A549 (cell line): Measurements from ENCODE around the gene IL6ST. TPM values are rescaled to one million over a fixed set of nuclear protein-coding genes. Genes with fewer than 3 reads are reported as not detected.

Experiments used
- ATAC-seq, 2 experiments: fragments of 200-7000 bp in 1 of 2; fragments of >200 bp in 1 of 2; cut with Nextera tagmentation in 1 of 2; cut with Tn5 transposase in 1 of 2; 3 replicates each; pipeline versions ENCODE4 v1.8.0 to v1.9.1; 2018 to 2020; ENCODE audit warnings: mild to moderate bottlenecking in 1 of 2, moderate library complexity in 1 of 2
- CTCF ChIA-PET: fragments of 300-600 bp; sonication (Branson Sonifier 250); formaldehyde crosslinking; extraction: SDS; loops from one replicate; lab custom pipeline; 2021; ENCODE audit warnings: antibody characterized with exemption, inconsistent platforms; lab: Yijun Ruan, JAX
- POLR2A ChIA-PET: fragments of 350-600 bp; formaldehyde crosslinking; extraction: SDS; loops from one replicate; lab custom pipeline; 2021; ENCODE audit warnings: antibody characterized with exemption, inconsistent platforms; lab: Yijun Ruan, JAX
- DNase-seq, 2 experiments: peaks; one replicate each; pipeline versions ENCODE4 v3.0.0 to v3.0.0-alpha.2; 2011 to 2016; ENCODE audit warnings: low read depth in 1 of 2, low spot score in 1 of 2
- FAIRE-seq: peaks from 2 replicates; lab custom pipeline; 2011; peaks lifted over from hg19 to GRCh38; lab: Jason Lieb, UNC
- H3K27ac ChIP-seq, 2 experiments: fragments of >200 bp; sonication (Bioruptor Twin); formaldehyde crosslinking; 3 replicates each; pipeline ENCODE4 v1.5.1; 2016 to 2017
- H3K4me1 ChIP-seq: fragments of >200 bp; sonication (Bioruptor Twin); formaldehyde crosslinking; 3 replicates; pipeline ENCODE4 v1.6.1; 2016
- H3K4me2 ChIP-seq: fragments of >200 bp; sonication (Bioruptor Twin); formaldehyde crosslinking; 3 replicates; pipeline ENCODE4 v1.6.1; 2016
- H3K4me3 ChIP-seq: fragments of >200 bp; sonication (Bioruptor Twin); formaldehyde crosslinking; 3 replicates; pipeline ENCODE4 v1.5.1; 2016
- H3K9me3 ChIP-seq: fragments of >200 bp; sonication (Bioruptor Twin); formaldehyde crosslinking; 3 replicates; pipeline ENCODE4 v1.6.1; 2016
- CBX8 ChIP-seq: fragments of 200-600 bp; sonication (generic); IDR thresholded peaks from 2 replicates; pipeline ENCODE4 v1.6.1; 2016
- CEBPB ChIP-seq, 2 experiments: fragments of >200 bp in 1 of 2; sonication (Bioruptor Twin) in 1 of 2; formaldehyde crosslinking in 1 of 2; IDR thresholded peaks; 2 replicates each; pipeline ENCODE4 v1.6.1; 2012 to 2016
- CHD4 ChIP-seq: fragments of 200-600 bp; sonication (generic); IDR thresholded peaks from 2 replicates; pipeline ENCODE4 v1.6.1; 2016; ENCODE audit warnings: antibody characterized with exemption, mild to moderate bottlenecking, borderline replicate concordance
- CTCF ChIP-seq: fragments of >200 bp; sonication (Bioruptor Twin); formaldehyde crosslinking; IDR thresholded peaks from 3 replicates; pipeline ENCODE4 v1.5.1; 2016
- ELK1 ChIP-seq: fragments of 150-350 bp; IDR thresholded peaks from 2 replicates; pipeline ENCODE4 v1.6.1; 2014; ENCODE audit warnings: low read depth, mild to moderate bottlenecking, low read length
- EP300 ChIP-seq, 2 experiments: fragments of >200 bp; sonication (Bioruptor Twin); formaldehyde crosslinking; IDR thresholded peaks; 2 replicates in 1 of 2; 3 replicates in 1 of 2; pipeline ENCODE4 v1.6.1; 2016 to 2017
- FOSL2 ChIP-seq, 2 experiments: fragments of 450-650 bp in 1 of 2; fragments of >200 bp in 1 of 2; sonication (Bioruptor Twin) in 1 of 2; formaldehyde crosslinking; IDR thresholded peaks; 2 replicates each; pipeline versions ENCODE4 v1.5.0 to v1.6.1; 2016 to 2020; ENCODE audit warnings: mild to moderate bottlenecking in 1 of 2, moderate library complexity in 1 of 2
- HMGXB4 ChIP-seq: fragments of 250-450 bp; sonication (Bioruptor Pico); IDR thresholded peaks from 2 replicates; pipeline ENCODE4 v1.5.0; 2021; ENCODE audit warnings: mild to moderate bottlenecking, moderate library complexity, borderline replicate concordance
- KDM1A ChIP-seq: fragments of 200-600 bp; sonication (generic); IDR thresholded peaks from 2 replicates; pipeline ENCODE4 v1.6.1; 2016; ENCODE audit warnings: low read depth, mild to moderate bottlenecking
- MAX ChIP-seq: IDR thresholded peaks from 2 replicates; pipeline ENCODE4 v1.6.1; 2012
- MYC ChIP-seq: IDR thresholded peaks from 2 replicates; pipeline ENCODE4 v1.6.1; 2012; ENCODE audit warnings: mild to moderate bottlenecking, inconsistent platforms, low read length, improper control_type of control experiment, borderline replicate concordance
- NR3C1 ChIP-seq: fragments of >200 bp; sonication (Bioruptor Twin); formaldehyde crosslinking; IDR thresholded peaks from 3 replicates; pipeline ENCODE4 v1.6.1; 2017
- PBX3 ChIP-seq: IDR thresholded peaks from 2 replicates; pipeline ENCODE4 v1.6.1; 2012
- PHF8 ChIP-seq: fragments of 200-600 bp; sonication (generic); IDR thresholded peaks from 2 replicates; pipeline ENCODE4 v1.6.1; 2016; ENCODE audit warnings: low read depth, mild to moderate bottlenecking, antibody characterized with exemption, moderate library complexity, borderline replicate concordance
- POLR2A ChIP-seq: IDR thresholded peaks from 2 replicates; pipeline ENCODE4 v1.6.1; 2012; ENCODE audit warnings: mild to moderate bottlenecking, low read length
- RAD21 ChIP-seq, 2 experiments: fragments of >200 bp in 1 of 2; sonication (Bioruptor Twin) in 1 of 2; formaldehyde crosslinking in 1 of 2; IDR thresholded peaks in 1 of 2; conservative IDR thresholded peaks in 1 of 2; 2 replicates in 1 of 2; 3 replicates in 1 of 2; pipeline ENCODE4 v1.6.1; 2012 to 2018; ENCODE audit warnings: inconsistent platforms in 1 of 2
- RARB ChIP-seq: fragments of 250-450 bp; sonication (Bioruptor Pico); IDR thresholded peaks from 2 replicates; pipeline ENCODE4 v1.8.0; 2021; ENCODE audit warnings: mild to moderate bottlenecking, moderate library complexity
- RFX5 ChIP-seq: fragments of 450-650 bp; IDR thresholded peaks from 2 replicates; pipeline ENCODE4 v1.7.1; 2014; ENCODE audit warnings: antibody characterized with exemption, mild to moderate bottlenecking, moderate library complexity
- SMC3 ChIP-seq: fragments of >200 bp; sonication (Bioruptor Twin); formaldehyde crosslinking; IDR thresholded peaks from 3 replicates; pipeline ENCODE4 v1.6.1; 2018; ENCODE audit warnings: inconsistent platforms
- TP53 ChIP-seq: fragments of 250-450 bp; sonication (Bioruptor Pico); IDR thresholded peaks from 2 replicates; pipeline ENCODE4 v1.5.0; 2021; ENCODE audit warnings: mild to moderate bottlenecking, moderate library complexity
- ZFP36 ChIP-seq: fragments of 450-650 bp; IDR thresholded peaks from 2 replicates; pipeline ENCODE4 v1.6.1; 2014; ENCODE audit warnings: borderline replicate concordance; ENCODE audit not compliant: partially characterized antibody
- WGBS: methylation state at CpG from one replicate; pipeline ENCODE4 v1.1.6; 2017; ENCODE audit errors: missing lambda C conversion rate; 5-methylcytosine and 5-hydroxymethylcytosine counted together
- polyA plus RNA-seq, 4 experiments: library from polyadenylated mRNA; depleted of rRNA in 3 of 4; stranded (reverse); fragments of >200 nt; fragmentation: RNase III in 1 of 4; extraction: RNeasy Plus Mini Kit Qiagen cat#74134 plus additional on column Dnase treatment in 1 of 4; gene quantifications; 2 replicates in 3 of 4; 3 replicates in 1 of 4; pipeline ENCODE4 v1.2.3, GENCODE V29; 2011 to 2017

The IL6ST gene
- polyA plus RNA-seq, 2 of the 4 experiments (the other 2 are of a cell fraction) = 46.2 to 183 TPM

GRCh38 chr5:55983986-55984385 is 10.8 kb downstream of the IL6ST start:
- 71% methylated on average over 2 of the region's 2 CpGs for WGBS
- TF ChIP-seq KDM1A = no peak
- no peak for TF ChIP-seq EP300 (IDR thresholded peaks at IDR 0.05)
- TF ChIP-seq TP53 = no peak
- no peak for TF ChIP-seq RFX5
- no peak for TF ChIP-seq FOSL2 (IDR thresholded peaks at IDR 0.05)
- no peak for TF ChIP-seq FOSL2 (CRISPR knock-in tag; IDR thresholded peaks at IDR 0.05)
- no peak for TF ChIP-seq ZFP36
- no peak for TF ChIP-seq CHD4
- no peak for TF ChIP-seq PHF8
- TF ChIP-seq NR3C1 = no peak
- no peak for TF ChIP-seq CBX8
- TF ChIP-seq HMGXB4 (CRISPR knock-in tag) = no peak
- TF ChIP-seq PBX3 = no peak
- no peak for TF ChIP-seq RARB
- TF ChIP-seq ELK1 = no peak
- no peak for TF ChIP-seq CEBPB (IDR thresholded peaks at IDR 0.05)
- TF ChIP-seq MYC = no peak
- TF ChIP-seq MAX = no peak
- ChIA-PET CTCF (interaction anchor here (1.0 to 2.8 kb wide), 6 partner anchors 8 to 218 kb away, joined by 3 to 19 read pairs (median 5); no protein-coding TSS in a partner anchor), POLR2A (interaction anchor here (1.1 kb wide), 1 partner anchor 10 kb away, joined by 4 read pairs; no protein-coding TSS in a partner anchor)
- peak overlapping the region; percentile 42; the same call in 2 of the 3 replicates for H3K4me2 ChIP-seq
- H3K27ac ChIP-seq = peak overlapping the region in 1 of 2 experiments; percentile 27; a peak in 1 of 6 replicates
- no peak overlapping the region for H3K4me3 ChIP-seq
- H3K9me3 ChIP-seq = 0 out of 3 replicates have a peak, but pooled peaks cover 4% of the 10 kb centered on the region
- peaks cover 31% of the 10 kb centered on the region for H3K4me1 ChIP-seq
- FAIRE-seq (no peak), DNase-seq (no peak), ATAC-seq (no peak)

GRCh38 chr5:55982957-55983381 is 11.8 kb downstream of the IL6ST start:
- DNase-seq (peak in 1 of 2 experiments; percentile 60), FAIRE-seq (no peak), ATAC-seq (peak; percentile 79 to 84; a peak in 5 of 6 replicates)
- POLR2A ChIA-PET = interaction anchor here (0.6 kb wide), 1 partner anchor 662 kb away, joined by 4 read pairs; no protein-coding TSS in a partner anchor
- CTCF ChIA-PET = interaction anchor here (0.6 to 2.8 kb wide), 19 partner anchors 9 to 837 kb away, joined by 3 to 19 read pairs (median 4); no protein-coding TSS in a partner anchor
- Histone ChIP-seq H3K9me3 (0 out of 3 replicates have a peak, but pooled peaks cover 4% of the 10 kb centered on the region), H3K27ac (peak overlapping the region; percentile 6 to 66; a peak in 3 of 6 replicates), H3K4me1 (peaks cover 39% of the 10 kb centered on the region), H3K4me2 (peak overlapping the region; percentile 42), H3K4me3 (no peak overlapping the region)
- peak; percentile 55 to 65 for TF ChIP-seq RAD21 (conservative IDR thresholded peaks at IDR 0.05 in 1 of 2, IDR thresholded peaks at IDR 0.05 in 1 of 2)
- TF ChIP-seq CTCF = peak; percentile 43; the same call in 2 of the 3 replicates
- no peak for TF ChIP-seq POLR2A
- peak; percentile 75 for TF ChIP-seq SMC3
- WGBS = 46% methylated on average over 5 of the region's 5 CpGs
